K562 (cell line): ENCODE results near the gene DNAAF1. TPM values are rescaled to one million over a fixed set of nuclear protein-coding genes. Genes with fewer than 3 reads are reported as not detected.
A peak's percentile ranks its signal among the peaks of the same experiment; 100 is the strongest.

Experiments
- CBFB ChIP-seq: sonication (generic); formaldehyde crosslinking; IDR thresholded peaks from 2 replicates; pipeline ENCODE4 v1.4.0; 2020; ENCODE audit warnings: mild to moderate bottlenecking, missing genetic modification reagents
- E2F8 ChIP-seq: fragments of 450-650 bp; IDR thresholded peaks from 2 replicates; pipeline ENCODE4 v1.7.1; 2018; ENCODE audit warnings: mild to moderate bottlenecking, low read depth; ENCODE audit not compliant: partially characterized antibody
- KLF13 ChIP-seq: fragments of 450-650 bp; IDR thresholded peaks from 2 replicates; pipeline ENCODE4 v1.6.1; 2016; ENCODE audit warnings: missing genetic modification characterization, low read depth, mild to moderate bottlenecking, missing compliant biosample characterization, moderate library complexity, borderline replicate concordance
- MAFF ChIP-seq: IDR thresholded peaks from 2 replicates; pipeline ENCODE4 v1.6.1; 2012; ENCODE audit warnings: low read length, improper control_type of control experiment
- MYC ChIP-seq, 2 experiments: fragments of 250-450 bp in 1 of 2; sonication (Bioruptor Pico) in 1 of 2; IDR thresholded peaks; 2 replicates each; pipeline versions ENCODE4 v1.5.1 to v1.6.1; 2012 to 2021; ENCODE audit warnings: low read depth in 2 of 2, borderline replicate concordance in 1 of 2, improper control_type of control experiment in 1 of 2, low read length in 1 of 2, mild to moderate bottlenecking in 1 of 2, moderate library complexity in 1 of 2
- NFYB ChIP-seq: IDR thresholded peaks from 2 replicates; pipeline ENCODE4 v1.6.1; 2011; ENCODE audit warnings: mild to moderate bottlenecking, moderate library complexity; ENCODE audit not compliant: insufficient read length; ENCODE audit errors: extremely low read depth
- PHB2 ChIP-seq: fragments of 450-650 bp; IDR thresholded peaks from 2 replicates; pipeline ENCODE4 v1.6.1; 2017; ENCODE audit warnings: low read depth
- SETDB1 ChIP-seq: IDR thresholded peaks from one replicate; pipeline ENCODE4 v1.6.1; 2012; ENCODE audit warnings: low read length, control low read depth, inconsistent platforms
- SNAPC5 ChIP-seq: fragments of 250-450 bp; sonication (Bioruptor Pico); IDR thresholded peaks from 2 replicates; pipeline ENCODE4 v1.8.0; 2021; ENCODE audit warnings: moderate library complexity, mild to moderate bottlenecking, inconsistent platforms
- TAF15 ChIP-seq: fragments of 200-400 bp; formaldehyde crosslinking; IDR thresholded peaks from 2 replicates; pipeline ENCODE4 v1.6.1; 2017; ENCODE audit warnings: mild to moderate bottlenecking, low read depth, low read length, moderate library complexity
- THAP7 ChIP-seq: fragments of 250-450 bp; sonication (Bioruptor Pico); IDR thresholded peaks from 2 replicates; pipeline ENCODE4 v1.5.0; 2021
- ZNF395 ChIP-seq: fragments of 200-800 bp; sonication (Bioruptor generic); IDR thresholded peaks from 2 replicates; pipeline ENCODE4 v1.6.1; 2017; ENCODE audit warnings: missing genetic modification characterization, missing compliant biosample characterization
- polyA plus RNA-seq, 8 experiments: library from polyadenylated mRNA; depleted of rRNA in 4 of 8; stranded (reverse) in 5 of 8; unstranded in 3 of 8; fragments of >200 nt; fragmentation: Nextera tagmentation in 2 of 8; fragmentation: Illumina TruSeq in 1 of 8; extraction: Ambion mirVana in 2 of 8; extraction: Trizol in 1 of 8; gene quantifications; 2 replicates each; pipeline versions ENCODE4 v1.2.1 to v1.2.3, GENCODE V29; 2011 to 2014; ENCODE audit warnings: inconsistent platforms in 1 of 8, missing spikeins in 1 of 8
- total RNA-seq, 7 experiments: library from RNA; depleted of rRNA in 6 of 7; stranded (reverse); fragments of >200 nt in 6 of 7; fragmentation: Illumina TruSeq in 2 of 7; extraction: Trizol in 2 of 7; gene quantifications; 2 replicates each; pipeline versions ENCODE4 v1.2.1 to v1.2.3, GENCODE V29; 2011 to 2021; ENCODE audit warnings: low replicate concordance in 1 of 7

Gene DNAAF1
- total and polyA plus RNA-seq, 9 of the 15 experiments (the other 6 are each of a cell fraction or from before 2014, with no cell fraction given) = 0.01 TPM; not detected in 8

- TF ChIP-seq SNAPC5 (CRISPR knock-in tag) = no peak
- TF ChIP-seq ZNF395 (CRISPR knock-in tag) = 0 out of 2 replicates have a peak, but pooled peaks have one; percentile 6
- TF ChIP-seq MAFF = no peak
- peak; percentile 20 for TF ChIP-seq E2F8
- TF ChIP-seq TAF15 = no peak
- TF ChIP-seq CBFB (CRISPR knock-in tag) = no peak
- no peak for TF ChIP-seq PHB2
- TF ChIP-seq SETDB1 = no peak
- TF ChIP-seq KLF13 (tag) = no peak
- peak; percentile 43; the same call in 1 of the 2 replicates for TF ChIP-seq MYC (IDR thresholded peaks at IDR 0.05; ENCODE audit: low read depth, low read length)
- peak; percentile 15; the same call in 1 of the 2 replicates for TF ChIP-seq MYC (CRISPR knock-in tag; IDR thresholded peaks at IDR 0.05; ENCODE audit: borderline replicate concordance, low read depth)
- TF ChIP-seq NFYB = no peak
- 0 out of 2 replicates have a peak, but pooled peaks have one; percentile 22 for TF ChIP-seq THAP7 (CRISPR knock-in tag)
Measured at GRCh38 chr16:84117494-84117843, 27.6 kb upstream of the DNAAF1 start (continued).
